Astrocyte of the spinal cord (primary cell): ENCODE measurements around the gene BRSK1.

Experiments used
- DNase-seq: peaks from one replicate; pipeline ENCODE4 v3.0.0; 2011; ENCODE audit warnings: low read depth, low spot score
- H3K4me3 ChIP-seq: 2 replicates; pipeline ENCODE4 v1.5.1; 2011; ENCODE audit warnings: low read depth, mild to moderate bottlenecking, low read length, moderate library complexity
- in situ Hi-C: cut with HindIII; loops from 2 replicates; pipeline ENCODE4 v1.10.0; 2017; ENCODE audit warnings: low sequenced_read_pairs
- TF ChIP-seq, protein P1 (sequence below): IDR thresholded peaks from 2 replicates; pipeline ENCODE4 v1.5.1; 2012; ENCODE audit warnings: low read depth, mild to moderate bottlenecking, low read length, inconsistent platforms

BRSK1 gene

DNA sequence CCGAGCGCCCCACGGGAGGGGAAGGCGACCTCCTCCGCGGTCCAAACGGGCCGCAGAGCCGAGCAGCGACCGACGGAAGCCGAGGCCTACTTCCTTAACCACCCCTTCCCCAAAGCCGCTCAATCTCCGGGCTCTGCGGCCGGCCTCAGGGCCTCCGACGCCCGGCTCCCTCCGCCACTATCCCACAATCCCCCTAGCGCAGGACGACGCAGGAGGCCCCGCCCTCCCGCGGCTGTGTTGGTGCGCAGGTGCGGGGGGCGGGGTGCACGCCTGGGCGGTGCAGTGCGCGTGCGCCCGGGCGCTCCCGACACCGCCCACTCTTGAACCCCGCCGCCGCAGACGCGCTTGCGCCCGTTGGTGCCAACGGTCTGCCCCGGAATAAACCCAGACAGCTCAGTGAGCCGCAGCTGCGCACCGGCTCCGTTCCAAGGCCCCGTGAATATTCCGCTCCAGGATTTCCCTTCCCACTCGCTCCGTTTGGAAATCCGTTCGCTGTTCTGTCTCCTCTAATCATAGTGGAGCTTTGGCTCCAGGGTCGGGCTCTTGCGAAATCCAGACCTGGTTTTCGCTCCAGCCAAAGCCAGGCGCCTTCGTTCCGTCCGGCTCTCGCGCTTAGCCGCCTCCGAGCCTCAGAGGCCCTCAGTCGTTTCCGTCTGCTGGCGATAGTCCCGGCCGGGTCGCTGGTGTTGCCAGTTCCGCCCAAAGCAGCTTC lies 24.8 kb upstream of the BRSK1 start, which contains the start of gene PPP6R1:
TSS of gene PPP6R1 (minus strand) at position 190 of the 712 bp plus-strand sequence. CDS start 11,914 bp downstream, outside the sequence.
- peak within 1 kb of the TSS; percentile 83 for H3K4me3 ChIP-seq
- TF ChIP-seq, protein P1, sequence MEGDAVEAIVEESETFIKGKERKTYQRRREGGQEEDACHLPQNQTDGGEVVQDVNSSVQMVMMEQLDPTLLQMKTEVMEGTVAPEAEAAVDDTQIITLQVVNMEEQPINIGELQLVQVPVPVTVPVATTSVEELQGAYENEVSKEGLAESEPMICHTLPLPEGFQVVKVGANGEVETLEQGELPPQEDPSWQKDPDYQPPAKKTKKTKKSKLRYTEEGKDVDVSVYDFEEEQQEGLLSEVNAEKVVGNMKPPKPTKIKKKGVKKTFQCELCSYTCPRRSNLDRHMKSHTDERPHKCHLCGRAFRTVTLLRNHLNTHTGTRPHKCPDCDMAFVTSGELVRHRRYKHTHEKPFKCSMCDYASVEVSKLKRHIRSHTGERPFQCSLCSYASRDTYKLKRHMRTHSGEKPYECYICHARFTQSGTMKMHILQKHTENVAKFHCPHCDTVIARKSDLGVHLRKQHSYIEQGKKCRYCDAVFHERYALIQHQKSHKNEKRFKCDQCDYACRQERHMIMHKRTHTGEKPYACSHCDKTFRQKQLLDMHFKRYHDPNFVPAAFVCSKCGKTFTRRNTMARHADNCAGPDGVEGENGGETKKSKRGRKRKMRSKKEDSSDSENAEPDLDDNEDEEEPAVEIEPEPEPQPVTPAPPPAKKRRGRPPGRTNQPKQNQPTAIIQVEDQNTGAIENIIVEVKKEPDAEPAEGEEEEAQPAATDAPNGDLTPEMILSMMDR = no peak
- peak; percentile 100 for DNase-seq
- in situ Hi-C loops = no loop called here

DNA sequence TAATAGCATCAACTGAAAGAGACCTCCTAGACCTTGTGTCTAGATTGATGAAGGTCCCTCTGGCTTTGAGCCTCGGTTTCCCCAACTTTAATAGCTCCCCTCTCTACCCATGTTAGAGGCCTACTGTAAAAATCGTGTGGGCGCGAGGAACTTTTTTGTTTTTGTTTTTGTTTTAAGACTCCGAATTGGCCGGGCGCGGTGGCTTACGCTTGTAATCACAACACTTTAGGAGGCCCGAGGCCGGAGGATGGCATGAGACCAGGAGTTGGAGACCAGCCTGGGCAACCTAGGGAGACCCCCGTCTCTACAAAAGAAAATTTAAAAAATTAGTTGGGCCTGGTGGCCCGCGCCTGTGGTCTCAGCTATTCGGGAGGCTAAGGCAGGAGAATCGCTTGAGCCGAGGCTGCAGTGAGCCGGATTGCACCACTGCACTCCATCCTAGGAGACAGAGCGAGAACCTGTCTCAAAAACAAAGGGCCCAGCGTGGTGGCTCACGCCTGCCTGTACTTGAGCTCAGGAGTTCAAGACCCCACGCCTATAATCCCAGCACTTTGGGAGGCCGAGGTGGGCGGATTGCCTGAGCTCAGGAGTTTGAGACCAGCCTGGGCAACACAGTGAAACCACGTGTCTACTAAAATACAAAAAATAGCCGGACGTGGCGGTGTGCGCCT lies 24.1 kb upstream of the BRSK1 start:
- in situ Hi-C loops = no loop called here

DNA sequence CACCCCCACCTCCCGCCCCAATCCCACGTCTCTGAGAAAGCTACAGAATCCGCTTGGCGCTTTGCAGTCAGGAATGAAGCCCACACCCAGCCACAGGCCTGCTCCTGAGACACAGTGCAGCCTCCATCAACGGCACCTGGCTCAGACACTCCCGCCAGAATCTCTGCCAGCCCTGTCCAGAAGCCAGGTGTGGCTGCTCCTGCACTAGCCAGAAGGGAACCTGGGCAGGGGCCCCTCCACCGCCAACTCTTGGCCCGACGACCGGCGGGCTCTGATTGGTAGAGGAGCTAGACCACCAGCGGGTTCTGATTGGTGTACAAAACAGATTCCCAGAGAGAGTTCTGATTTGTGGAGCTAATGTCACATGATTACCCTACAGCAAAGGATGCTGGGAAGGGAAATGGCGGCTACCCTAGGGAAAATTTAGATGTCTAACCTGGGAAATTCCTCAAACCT lies 22.1 kb upstream of the BRSK1 start:
- in situ Hi-C loops = no loop called here
- no peak for DNase-seq
- TF ChIP-seq, protein P1 = no peak
- H3K4me3 ChIP-seq = no peak overlapping the region

More for the DNA sequence above, 24.1 kb upstream of the BRSK1 start:
- TF ChIP-seq, protein P1 = no peak
- DNase-seq = no peak
- peak overlapping the region; percentile 83 for H3K4me3 ChIP-seq

DNA sequence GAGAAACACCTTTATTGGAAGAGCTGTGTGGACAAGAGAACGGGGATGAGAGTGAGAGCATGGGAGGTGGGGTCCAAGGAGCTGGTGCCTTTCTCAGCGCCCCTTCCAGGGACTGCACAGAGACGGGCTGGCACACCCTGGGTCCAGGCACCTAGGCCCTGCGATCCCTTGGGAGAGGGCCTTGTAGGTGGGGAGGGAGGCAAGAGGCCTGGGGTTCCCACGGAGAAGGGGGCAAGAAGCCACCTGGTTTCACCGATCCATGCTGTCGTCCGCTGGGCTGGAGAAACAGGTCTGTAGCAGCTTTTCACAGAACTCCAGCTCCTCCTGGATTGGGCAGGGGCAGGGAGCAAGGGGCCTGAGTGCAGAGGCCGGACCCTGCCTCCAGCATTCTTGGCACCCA lies 21.4 kb upstream of the BRSK1 start:
- no peak for DNase-seq
- no peak overlapping the region for H3K4me3 ChIP-seq
- in situ Hi-C loops = no loop called here
- TF ChIP-seq, protein P1 = no peak

DNA sequence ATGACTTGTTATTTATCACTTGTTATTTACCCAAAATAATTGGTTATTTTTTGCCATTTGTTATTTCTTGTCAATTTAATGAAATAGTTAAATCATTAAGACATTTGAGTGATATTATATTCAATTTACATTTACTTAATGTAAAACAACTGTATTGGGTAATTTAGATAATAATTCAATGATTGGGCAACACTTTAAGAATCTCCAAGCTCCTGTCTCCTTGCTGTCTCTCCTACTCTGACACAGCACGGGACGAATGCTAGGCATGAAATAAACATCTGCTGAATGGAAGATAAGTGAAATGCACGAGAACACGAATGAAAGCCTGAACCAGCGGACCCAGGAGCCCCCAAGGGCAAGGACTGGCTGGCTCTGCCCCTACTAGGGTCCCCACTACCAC lies 19.3 kb upstream of the BRSK1 start:
- no peak overlapping the region for H3K4me3 ChIP-seq
- TF ChIP-seq, protein P1 = no peak
- in situ Hi-C loops = no loop called here
- DNase-seq = no peak

DNA sequence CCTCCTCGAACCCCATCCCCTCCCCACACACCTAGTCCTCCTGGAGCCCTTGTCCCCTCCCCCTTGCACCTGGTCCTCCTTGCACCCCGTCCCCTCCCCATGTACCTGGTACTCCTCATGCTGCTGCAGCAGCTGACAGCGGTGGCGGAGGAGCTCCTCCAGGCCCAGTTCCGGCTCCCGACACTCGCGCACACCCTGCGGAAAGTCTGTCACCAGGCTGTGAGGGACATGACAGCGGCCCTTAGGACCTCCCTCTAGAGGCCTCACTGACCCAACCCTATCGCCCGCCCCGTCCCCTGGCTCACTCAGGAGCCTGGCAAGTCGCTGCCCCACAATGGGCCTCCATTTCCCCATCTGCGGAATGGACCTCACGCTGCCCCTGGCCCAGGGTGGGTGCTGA lies 18.6 kb upstream of the BRSK1 start:
- H3K4me3 ChIP-seq = no peak overlapping the region
- TF ChIP-seq, protein P1 = no peak
- in situ Hi-C loops = no loop called here
- no peak for DNase-seq
